ENCODE results near the gene PDE3A.

Gene PDE3A

GRCh38 chr12:20361416-20361815 is 6.9 kb upstream of the PDE3A start:
- Histone ChIP-seq H3K36me3 (ENCODE audit: control insufficient read depth, low read depth, low read length) (no peaks in the 10 kb centered on the region), H3K4me3 (ENCODE audit: low read length) (no peak overlapping the region), H3K4me1 (ENCODE audit: control insufficient read depth, low read depth, low read length) (peaks cover 6% of the 10 kb centered on the region), H3K9ac (ENCODE audit: low read length) (no peak overlapping the region), H3K27me3 (ENCODE audit: control insufficient read depth, insufficient read depth, low read length) (no peaks in the 10 kb centered on the region), H3K27ac (ENCODE audit: low read length) (no peak overlapping the region), H3K9me3 (ENCODE audit: control insufficient read depth, low read depth, low read length) (no peaks in the 10 kb centered on the region)

GRCh38 chr12:20364501-20364900 is 3.8 kb upstream of the PDE3A start:
- Histone ChIP-seq H3K27ac (ENCODE audit: low read length) (no peak overlapping the region), H3K4me3 (ENCODE audit: low read length) (no peak overlapping the region), H3K36me3 (ENCODE audit: control insufficient read depth, low read depth, low read length) (no peaks in the 10 kb centered on the region), H3K9ac (ENCODE audit: low read length) (no peak overlapping the region), H3K9me3 (ENCODE audit: control insufficient read depth, low read depth, low read length) (no peaks in the 10 kb centered on the region), H3K4me1 (ENCODE audit: control insufficient read depth, low read depth, low read length) (peaks cover 3% of the 10 kb centered on the region), H3K27me3 (ENCODE audit: control insufficient read depth, insufficient read depth, low read length) (peaks cover 13% of the 10 kb centered on the region)

- H3K9ac ChIP-seq (ENCODE audit: low read length), result no peak overlapping the region
- peaks cover 12% of the 10 kb centered on the region for H3K4me1 ChIP-seq (ENCODE audit: control insufficient read depth, low read depth, low read length)
- no peaks in the 10 kb centered on the region for H3K9me3 ChIP-seq (ENCODE audit: control insufficient read depth, low read depth, low read length)
- peaks cover 33% of the 10 kb centered on the region for H3K27me3 ChIP-seq (ENCODE audit: control insufficient read depth, insufficient read depth, low read length)
- H3K4me3 ChIP-seq (ENCODE audit: low read length), result no peak overlapping the region
- no peaks in the 10 kb centered on the region for H3K36me3 ChIP-seq (ENCODE audit: control insufficient read depth, low read depth, low read length)
- H3K27ac ChIP-seq (ENCODE audit: low read length), result no peak overlapping the region
Observed at GRCh38 chr12:20366776-20367409, 1.4 kb upstream of the PDE3A start.

GRCh38 chr12:20367583-20368113 is 689 bp upstream of the PDE3A start:
- H3K9ac ChIP-seq (ENCODE audit: low read length), result no peak overlapping the region

GRCh38 chr12:20368651-20369304 is 441 bp downstream of the PDE3A start:
- H3K27me3 ChIP-seq (ENCODE audit: control insufficient read depth, insufficient read depth, low read length), result peaks cover 33% of the 10 kb centered on the region
- peak overlapping the region; percentile 63 for H3K9ac ChIP-seq (ENCODE audit: low read length)
- no peaks in the 10 kb centered on the region for H3K36me3 ChIP-seq (ENCODE audit: control insufficient read depth, low read depth, low read length)
- peaks cover 12% of the 10 kb centered on the region for H3K4me1 ChIP-seq (ENCODE audit: control insufficient read depth, low read depth, low read length)
- peak overlapping the region; percentile 96 for H3K4me3 ChIP-seq (ENCODE audit: low read length)
- H3K9me3 ChIP-seq (ENCODE audit: control insufficient read depth, low read depth, low read length), result no peaks in the 10 kb centered on the region
- no peak overlapping the region for H3K27ac ChIP-seq (ENCODE audit: low read length)

More at GRCh38 chr12:20367583-20368113, 689 bp upstream of the PDE3A start:
- no peaks in the 10 kb centered on the region for H3K9me3 ChIP-seq (ENCODE audit: control insufficient read depth, low read depth, low read length)
- H3K4me3 ChIP-seq (ENCODE audit: low read length), result peak overlapping the region; percentile 96
- H3K4me1 ChIP-seq (ENCODE audit: control insufficient read depth, low read depth, low read length), result peaks cover 12% of the 10 kb centered on the region
- no peaks in the 10 kb centered on the region for H3K36me3 ChIP-seq (ENCODE audit: control insufficient read depth, low read depth, low read length)
- peaks cover 33% of the 10 kb centered on the region for H3K27me3 ChIP-seq (ENCODE audit: control insufficient read depth, insufficient read depth, low read length)
- H3K27ac ChIP-seq (ENCODE audit: low read length), result no peak overlapping the region

GRCh38 chr12:20369305-20370013 is 1.1 kb downstream of the PDE3A start:
- peak overlapping the region; percentile 96 for H3K4me3 ChIP-seq (ENCODE audit: low read length)
- H3K9ac ChIP-seq (ENCODE audit: low read length), result peak overlapping the region; percentile 63
- H3K36me3 ChIP-seq (ENCODE audit: control insufficient read depth, low read depth, low read length), result no peaks in the 10 kb centered on the region
- peaks cover 12% of the 10 kb centered on the region for H3K4me1 ChIP-seq (ENCODE audit: control insufficient read depth, low read depth, low read length)
- H3K27ac ChIP-seq (ENCODE audit: low read length), result no peak overlapping the region
- H3K27me3 ChIP-seq (ENCODE audit: control insufficient read depth, insufficient read depth, low read length), result peaks cover 33% of the 10 kb centered on the region
- no peaks in the 10 kb centered on the region for H3K9me3 ChIP-seq (ENCODE audit: control insufficient read depth, low read depth, low read length)

- Histone ChIP-seq H3K9ac (ENCODE audit: low read length) (peak overlapping the region; percentile 63), H3K4me1 (ENCODE audit: control insufficient read depth, low read depth, low read length) (peaks cover 12% of the 10 kb centered on the region), H3K27me3 (ENCODE audit: control insufficient read depth, insufficient read depth, low read length) (peaks cover 33% of the 10 kb centered on the region), H3K4me3 (ENCODE audit: low read length) (peak overlapping the region; percentile 96), H3K36me3 (ENCODE audit: control insufficient read depth, low read depth, low read length) (no peaks in the 10 kb centered on the region), H3K9me3 (ENCODE audit: control insufficient read depth, low read depth, low read length) (no peaks in the 10 kb centered on the region), H3K27ac (ENCODE audit: low read length) (no peak overlapping the region)
Observed at GRCh38 chr12:20370014-20370386, 1.7 kb downstream of the PDE3A start.

- H3K27ac ChIP-seq (ENCODE audit: low read length), result no peak overlapping the region
- H3K27me3 ChIP-seq (ENCODE audit: control insufficient read depth, insufficient read depth, low read length), result peaks cover 33% of the 10 kb centered on the region
- no peaks in the 10 kb centered on the region for H3K36me3 ChIP-seq (ENCODE audit: control insufficient read depth, low read depth, low read length)
- H3K4me3 ChIP-seq (ENCODE audit: low read length), result peak overlapping the region; percentile 96
- H3K9me3 ChIP-seq (ENCODE audit: control insufficient read depth, low read depth, low read length), result no peaks in the 10 kb centered on the region
- no peak overlapping the region for H3K9ac ChIP-seq (ENCODE audit: low read length)
- peaks cover 12% of the 10 kb centered on the region for H3K4me1 ChIP-seq (ENCODE audit: control insufficient read depth, low read depth, low read length)
Observed at GRCh38 chr12:20370866-20371519, 2.7 kb downstream of the PDE3A start.

- peaks cover 12% of the 10 kb centered on the region for H3K4me1 ChIP-seq (ENCODE audit: control insufficient read depth, low read depth, low read length)
- no peak overlapping the region for H3K4me3 ChIP-seq (ENCODE audit: low read length)
- no peak overlapping the region for H3K27ac ChIP-seq (ENCODE audit: low read length)
- H3K36me3 ChIP-seq (ENCODE audit: control insufficient read depth, low read depth, low read length), result no peaks in the 10 kb centered on the region
- H3K27me3 ChIP-seq (ENCODE audit: control insufficient read depth, insufficient read depth, low read length), result peaks cover 24% of the 10 kb centered on the region
- H3K9me3 ChIP-seq (ENCODE audit: control insufficient read depth, low read depth, low read length), result no peaks in the 10 kb centered on the region
- no peak overlapping the region for H3K9ac ChIP-seq (ENCODE audit: low read length)
Observed at GRCh38 chr12:20372326-20373096, 4.2 kb downstream of the PDE3A start.

GRCh38 chr12:20374795-20375194 is 6.5 kb downstream of the PDE3A start:
- H3K27me3 ChIP-seq (ENCODE audit: control insufficient read depth, insufficient read depth, low read length), result peaks cover 20% of the 10 kb centered on the region
- H3K9ac ChIP-seq (ENCODE audit: low read length), result no peak overlapping the region
- H3K27ac ChIP-seq (ENCODE audit: low read length), result no peak overlapping the region
- peaks cover 9% of the 10 kb centered on the region for H3K4me1 ChIP-seq (ENCODE audit: control insufficient read depth, low read depth, low read length)
- H3K4me3 ChIP-seq (ENCODE audit: low read length), result no peak overlapping the region
- H3K36me3 ChIP-seq (ENCODE audit: control insufficient read depth, low read depth, low read length), result no peaks in the 10 kb centered on the region
- no peaks in the 10 kb centered on the region for H3K9me3 ChIP-seq (ENCODE audit: control insufficient read depth, low read depth, low read length)

GRCh38 chr12:20375560-20375959 is 7.2 kb downstream of the PDE3A start:
- Histone ChIP-seq H3K36me3 (ENCODE audit: control insufficient read depth, low read depth, low read length) (no peaks in the 10 kb centered on the region), H3K4me3 (ENCODE audit: low read length) (no peak overlapping the region), H3K27ac (ENCODE audit: low read length) (no peak overlapping the region), H3K9me3 (ENCODE audit: control insufficient read depth, low read depth, low read length) (no peaks in the 10 kb centered on the region), H3K4me1 (ENCODE audit: control insufficient read depth, low read depth, low read length) (peaks cover 9% of the 10 kb centered on the region), H3K9ac (ENCODE audit: low read length) (no peak overlapping the region), H3K27me3 (ENCODE audit: control insufficient read depth, insufficient read depth, low read length) (peaks cover 12% of the 10 kb centered on the region)
